HepG2 (cell line): ENCODE measurements around the gene LYRM4. TPM values are rescaled to one million over a fixed set of nuclear protein-coding genes. Genes with fewer than 3 reads are reported as not detected.

ENCODE experiments used
- BORCS8-MEF2B ChIP-seq: sonication (generic); formaldehyde crosslinking; IDR thresholded peaks from 2 replicates; pipeline ENCODE4 v1.8.0; 2022; ENCODE audit warnings: mild to moderate bottlenecking, missing genetic modification reagents
- CAMTA2 ChIP-seq: sonication (generic); formaldehyde crosslinking; IDR thresholded peaks from 2 replicates; pipeline ENCODE4 v1.4.0; 2020; ENCODE audit warnings: mild to moderate bottlenecking, missing genetic modification reagents, borderline replicate concordance
- CEBPB ChIP-seq: IDR thresholded peaks from 2 replicates; pipeline ENCODE4 v1.6.1; 2011; ENCODE audit warnings: low read depth, low read length, improper control_type of control experiment, borderline replicate concordance
- CHD2 ChIP-seq: IDR thresholded peaks from 2 replicates; pipeline ENCODE4 v1.6.1; 2011; ENCODE audit warnings: low read depth, low read length, improper control_type of control experiment
- ERF ChIP-seq: IDR thresholded peaks from 2 replicates; pipeline ENCODE4 v1.6.1; 2018; ENCODE audit warnings: missing biosample characterization, missing genetic modification reagents
- ESRRA ChIP-seq: sonication (generic); formaldehyde crosslinking; IDR thresholded peaks from 2 replicates; pipeline ENCODE4 v1.5.1; 2020; ENCODE audit warnings: mild to moderate bottlenecking, low read depth, missing genetic modification reagents
- FIP1L1 ChIP-seq: fragments of 200-400 bp; formaldehyde crosslinking; IDR thresholded peaks from 2 replicates; pipeline ENCODE4 v1.6.1; 2018; ENCODE audit warnings: low read depth, mild to moderate bottlenecking, low read length, moderate library complexity, borderline replicate concordance; ENCODE audit not compliant: insufficient read depth
- FOXA1 ChIP-seq, 2 experiments: fragments of 450-650 bp in 1 of 2; sonication (generic) in 1 of 2; formaldehyde crosslinking in 1 of 2; IDR thresholded peaks; 2 replicates each; pipeline versions ENCODE4 v1.4.0 to v1.6.1; 2016 to 2020; ENCODE audit warnings: missing genetic modification reagents in 1 of 2
- FOXM1 ChIP-seq: sonication (generic); formaldehyde crosslinking; IDR thresholded peaks from 2 replicates; pipeline ENCODE4 v1.5.0; 2020; ENCODE audit warnings: missing genetic modification reagents
- MEF2D ChIP-seq: sonication (generic); formaldehyde crosslinking; IDR thresholded peaks from 2 replicates; pipeline ENCODE4 v1.5.1; 2020; ENCODE audit warnings: mild to moderate bottlenecking, missing genetic modification reagents
- MYC ChIP-seq: sonication (generic); formaldehyde crosslinking; IDR thresholded peaks from 2 replicates; pipeline ENCODE4 v1.9.0; 2021; ENCODE audit warnings: missing genetic modification reagents, borderline replicate concordance
- MYPOP ChIP-seq: sonication (generic); formaldehyde crosslinking; IDR thresholded peaks from 2 replicates; pipeline ENCODE4 v1.8.1; 2023; ENCODE audit warnings: mild to moderate bottlenecking, moderate library complexity, missing genetic modification reagents
- SMAD3 ChIP-seq: sonication (generic); formaldehyde crosslinking; IDR thresholded peaks from 2 replicates; pipeline ENCODE4 v1.4.0; 2020; ENCODE audit warnings: missing genetic modification reagents
- TCF7L2 ChIP-seq: IDR thresholded peaks from 2 replicates; pipeline ENCODE4 v1.6.1; 2011; ENCODE audit warnings: mild to moderate bottlenecking, low read depth, low read length, moderate library complexity
- ZBTB21 ChIP-seq: sonication (generic); formaldehyde crosslinking; IDR thresholded peaks from 2 replicates; pipeline ENCODE4 v1.4.0; 2020; ENCODE audit warnings: missing genetic modification reagents
- ZBTB38 ChIP-seq: sonication (generic); formaldehyde crosslinking; IDR thresholded peaks from 2 replicates; pipeline ENCODE4 v1.5.1; 2020; ENCODE audit warnings: mild to moderate bottlenecking, missing genetic modification reagents
- ZC3H4 ChIP-seq: sonication (generic); formaldehyde crosslinking; IDR thresholded peaks from 2 replicates; pipeline ENCODE4 v1.4.0; 2020; ENCODE audit warnings: missing genetic modification reagents, borderline replicate concordance
- ZNF232 ChIP-seq: sonication (generic); formaldehyde crosslinking; IDR thresholded peaks from 2 replicates; pipeline ENCODE4 v1.4.0; 2020; ENCODE audit warnings: missing genetic modification reagents, borderline replicate concordance
- ZNF354B ChIP-seq: sonication (generic); formaldehyde crosslinking; IDR thresholded peaks from 2 replicates; pipeline ENCODE4 v1.8.0; 2022; ENCODE audit warnings: mild to moderate bottlenecking, missing genetic modification reagents
- ZNF530 ChIP-seq: sonication (generic); formaldehyde crosslinking; IDR thresholded peaks from 2 replicates; pipeline ENCODE4 v1.5.0; 2020; ENCODE audit warnings: low read depth, mild to moderate bottlenecking, missing genetic modification reagents
- ZNF709 ChIP-seq: sonication (generic); formaldehyde crosslinking; IDR thresholded peaks from 2 replicates; pipeline ENCODE4 v1.5.0; 2020; ENCODE audit warnings: mild to moderate bottlenecking, missing genetic modification reagents
- ZNF773 ChIP-seq: sonication (generic); formaldehyde crosslinking; IDR thresholded peaks from 2 replicates; pipeline ENCODE4 v1.4.0; 2020; ENCODE audit warnings: missing genetic modification reagents, borderline replicate concordance
- ZNF792 ChIP-seq: IDR thresholded peaks from 2 replicates; pipeline ENCODE4 v1.6.1; 2016
- ZZZ3 ChIP-seq: sonication (generic); formaldehyde crosslinking; IDR thresholded peaks from 2 replicates; pipeline ENCODE4 v1.4.0; 2020; ENCODE audit warnings: missing genetic modification reagents, mild to moderate bottlenecking, borderline replicate concordance
- polyA plus RNA-seq, 8 experiments: library from polyadenylated mRNA; depleted of rRNA in 3 of 8; stranded (reverse) in 7 of 8; unstranded in 1 of 8; fragments of >200 nt; fragmentation: Illumina TruSeq in 4 of 8; extraction: Trizol in 4 of 8; gene quantifications; 2 replicates each; pipeline versions ENCODE4 v1.2.1 to v1.2.3, GENCODE V29; 2011 to 2016; ENCODE audit warnings: low read depth in 4 of 8, missing spikeins in 1 of 8, mixed read lengths in 1 of 8; ENCODE audit not compliant: insufficient read depth in 1 of 8
- total RNA-seq, 5 experiments: library from RNA; depleted of rRNA; stranded (reverse); fragments of >200 nt; fragmentation: Illumina TruSeq; extraction: Trizol; gene quantifications; 2 replicates each; pipeline ENCODE4 v1.2.3, GENCODE V29; 2016; ENCODE audit warnings: low read depth in 1 of 5
- TF ChIP-seq, protein P1 (sequence below): sonication (generic); formaldehyde crosslinking; IDR thresholded peaks from 2 replicates; pipeline ENCODE4 v1.5.0; 2020; ENCODE audit warnings: missing genetic modification reagents
- TF ChIP-seq, protein P2 (sequence below): sonication (generic); formaldehyde crosslinking; conservative IDR thresholded peaks from 2 replicates; pipeline ENCODE4 v1.4.0; 2020; ENCODE audit warnings: missing genetic modification reagents

The LYRM4 gene
- total and polyA plus RNA-seq, 2 of the 13 experiments (the other 11 are each of a cell fraction or from before 2014, with no cell fraction given), result 64.6 to 67.5 TPM

- TF ChIP-seq, protein P1, sequence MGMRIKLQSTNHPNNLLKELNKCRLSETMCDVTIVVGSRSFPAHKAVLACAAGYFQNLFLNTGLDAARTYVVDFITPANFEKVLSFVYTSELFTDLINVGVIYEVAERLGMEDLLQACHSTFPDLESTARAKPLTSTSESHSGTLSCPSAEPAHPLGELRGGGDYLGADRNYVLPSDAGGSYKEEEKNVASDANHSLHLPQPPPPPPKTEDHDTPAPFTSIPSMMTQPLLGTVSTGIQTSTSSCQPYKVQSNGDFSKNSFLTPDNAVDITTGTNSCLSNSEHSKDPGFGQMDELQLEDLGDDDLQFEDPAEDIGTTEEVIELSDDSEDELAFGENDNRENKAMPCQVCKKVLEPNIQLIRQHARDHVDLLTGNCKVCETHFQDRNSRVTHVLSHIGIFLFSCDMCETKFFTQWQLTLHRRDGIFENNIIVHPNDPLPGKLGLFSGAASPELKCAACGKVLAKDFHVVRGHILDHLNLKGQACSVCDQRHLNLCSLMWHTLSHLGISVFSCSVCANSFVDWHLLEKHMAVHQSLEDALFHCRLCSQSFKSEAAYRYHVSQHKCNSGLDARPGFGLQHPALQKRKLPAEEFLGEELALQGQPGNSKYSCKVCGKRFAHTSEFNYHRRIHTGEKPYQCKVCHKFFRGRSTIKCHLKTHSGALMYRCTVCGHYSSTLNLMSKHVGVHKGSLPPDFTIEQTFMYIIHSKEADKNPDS (CRISPR knock-in tag), result peak; percentile 97
- TF ChIP-seq ERF (CRISPR knock-in tag) (peak; percentile 94), CAMTA2 (CRISPR knock-in tag) (no peak), MYC (CRISPR knock-in tag) (peak; percentile 81), ZZZ3 (CRISPR knock-in tag) (no peak), SMAD3 (CRISPR knock-in tag) (0 out of 2 replicates have a peak, but pooled peaks have one; percentile 83), FOXM1 (CRISPR knock-in tag) (no peak), ZNF792 (CRISPR knock-in tag) (peak; percentile 71; the same call in 1 of the 2 replicates), BORCS8-MEF2B (CRISPR knock-in tag) (peak; percentile 77; the same call in 1 of the 2 replicates), ZNF773 (CRISPR knock-in tag) (no peak), MEF2D (CRISPR knock-in tag) (peak; percentile 97), FIP1L1 (no peak), ZBTB38 (CRISPR knock-in tag) (no peak; the same call in 1 of the 2 replicates), MYPOP (CRISPR knock-in tag) (no peak; the same call in 1 of the 2 replicates), ZNF530 (no peak), ZNF354B (no peak), ZBTB21 (CRISPR knock-in tag) (peak; percentile 66; the same call in 1 of the 2 replicates), ZNF709 (CRISPR knock-in tag) (peak; percentile 86; the same call in 1 of the 2 replicates), ESRRA (peak; percentile 71; the same call in 1 of the 2 replicates), TCF7L2 (no peak), FOXA1 (IDR thresholded peaks at IDR 0.05) (no peak), FOXA1 (CRISPR knock-in tag; IDR thresholded peaks at IDR 0.05) (peak; percentile 78), ZNF232 (CRISPR knock-in tag) (peak; percentile 72), CEBPB (peak; percentile 90), CHD2 (no peak), ZC3H4 (no peak)
- TF ChIP-seq, protein P2, sequence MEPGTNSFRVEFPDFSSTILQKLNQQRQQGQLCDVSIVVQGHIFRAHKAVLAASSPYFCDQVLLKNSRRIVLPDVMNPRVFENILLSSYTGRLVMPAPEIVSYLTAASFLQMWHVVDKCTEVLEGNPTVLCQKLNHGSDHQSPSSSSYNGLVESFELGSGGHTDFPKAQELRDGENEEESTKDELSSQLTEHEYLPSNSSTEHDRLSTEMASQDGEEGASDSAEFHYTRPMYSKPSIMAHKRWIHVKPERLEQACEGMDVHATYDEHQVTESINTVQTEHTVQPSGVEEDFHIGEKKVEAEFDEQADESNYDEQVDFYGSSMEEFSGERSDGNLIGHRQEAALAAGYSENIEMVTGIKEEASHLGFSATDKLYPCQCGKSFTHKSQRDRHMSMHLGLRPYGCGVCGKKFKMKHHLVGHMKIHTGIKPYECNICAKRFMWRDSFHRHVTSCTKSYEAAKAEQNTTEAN (CRISPR knock-in tag), result peak; percentile 98
These were observed 54.6 kb downstream of the LYRM4 start (continued) for GRCh38 chr6:5205877-5206850.
